Neural cell (in vitro differentiated cells): ENCODE data around the gene CEACAM18. TPM values are rescaled to one million over a fixed set of nuclear protein-coding genes. Genes with fewer than 3 reads are reported as not detected.
"Not testable (repeated sequence)": the region's sequence is repeated elsewhere in the genome, so short reads cannot be mapped to it uniquely, and the experiment has no call there.

ENCODE experiments used
- H2AFZ ChIP-seq: fragments of 200-600, 300-800 bp; sonication (generic), shearing (Covaris generic); 2 replicates; pipeline ENCODE4 v1.6.0; 2014; ENCODE audit warnings: low read depth, mild to moderate bottlenecking, antibody characterized with exemption, low read length, moderate library complexity
- H3F3A ChIP-seq: fragments of 200-600 bp; shearing (Covaris generic); 2 replicates; pipeline ENCODE4 v1.6.1; 2016; ENCODE audit warnings: mild to moderate bottlenecking, moderate library complexity, mixed read lengths, antibody characterized with exemption, low read length; ENCODE audit not compliant: insufficient read depth, poor library complexity, severe bottlenecking
- H3K27ac ChIP-seq: fragments of 200-600, 300-800 bp; sonication (generic), shearing (Covaris generic); 2 replicates; pipeline ENCODE4 v1.5.1; 2014; ENCODE audit warnings: mild to moderate bottlenecking, low read length, moderate library complexity
- H3K27me3 ChIP-seq: fragments of 300-800, 200-600 bp; sonication (generic), shearing (Covaris generic); 2 replicates; pipeline ENCODE4 v1.6.0; 2014; ENCODE audit warnings: mild to moderate bottlenecking, low read depth, low read length, moderate library complexity; ENCODE audit not compliant: insufficient read depth
- H3K36me3 ChIP-seq: fragments of 300-800, 200-600 bp; sonication (generic), shearing (Covaris generic); 2 replicates; pipeline ENCODE4 v1.5.1; 2014; ENCODE audit warnings: mild to moderate bottlenecking, antibody characterized with exemption, low read length, moderate library complexity; ENCODE audit not compliant: insufficient read depth
- H3K4me2 ChIP-seq: fragments of 300-800, 200-600 bp; sonication (generic), shearing (Covaris generic); 2 replicates; pipeline ENCODE4 v1.6.0; 2014; ENCODE audit warnings: mild to moderate bottlenecking, low read length
- H3K4me3 ChIP-seq: fragments of 300-800, 200-600 bp; sonication (generic), shearing (Covaris generic); 2 replicates; pipeline ENCODE4 v1.5.1; 2014; ENCODE audit warnings: mild to moderate bottlenecking, low read length, moderate library complexity
- H3K79me2 ChIP-seq: fragments of 200-600 bp; shearing (Covaris generic); replicated peaks from 2 replicates; pipeline ENCODE4 v1.6.0; 2014; ENCODE audit warnings: mild to moderate bottlenecking, low read length, moderate library complexity; ENCODE audit not compliant: insufficient read depth
- H3K9ac ChIP-seq: fragments of 300-800, 200-600 bp; sonication (generic), shearing (Covaris generic); 2 replicates; pipeline ENCODE4 v1.6.1; 2016; ENCODE audit warnings: mild to moderate bottlenecking, low read length, mixed read lengths
- H3K9me2 ChIP-seq: fragments of 200-600 bp; shearing (Covaris generic); 2 replicates; pipeline ENCODE4 v1.6.1; 2016; ENCODE audit warnings: mild to moderate bottlenecking, low read length, mixed read lengths; ENCODE audit not compliant: insufficient read depth
- H3K9me3 ChIP-seq: fragments of 200-600, 300-800 bp; sonication (generic), shearing (Covaris generic); 2 replicates; pipeline ENCODE4 v1.6.1; 2016; ENCODE audit warnings: mild to moderate bottlenecking, mixed run types, low read length, moderate library complexity, mixed read lengths
- H4K20me1 ChIP-seq: fragments of 200-600 bp; shearing (Covaris generic); 2 replicates; pipeline ENCODE4 v1.6.1; 2016; ENCODE audit warnings: mild to moderate bottlenecking, mixed run types; ENCODE audit not compliant: insufficient read depth
- EP300 ChIP-seq: fragments of 450-650 bp; conservative IDR thresholded peaks from 2 replicates; pipeline ENCODE4 v1.6.1; 2014; ENCODE audit warnings: antibody characterized with exemption, mild to moderate bottlenecking, moderate library complexity; ENCODE audit not compliant: poor library complexity, severe bottlenecking
- EZH2 ChIP-seq: fragments of 200-600, 300-800 bp; shearing (Covaris generic), sonication (generic); IDR thresholded peaks from 2 replicates; pipeline ENCODE4 v1.6.1; 2014; ENCODE audit warnings: antibody characterized with exemption, low read length, borderline replicate concordance, mild to moderate bottlenecking; ENCODE audit not compliant: insufficient read depth, poor library complexity, severe bottlenecking
- POLR2AphosphoS5 ChIP-seq: IDR thresholded peaks from 2 replicates; pipeline ENCODE4 v1.6.1; 2012
- RAD21 ChIP-seq: fragments of 450-650 bp; conservative IDR thresholded peaks from 2 replicates; pipeline ENCODE4 v1.6.1; 2014; ENCODE audit warnings: antibody characterized with exemption, mild to moderate bottlenecking, moderate library complexity
- SMC3 ChIP-seq: fragments of 450-650 bp; conservative IDR thresholded peaks from 2 replicates; pipeline ENCODE4 v1.6.1; 2014; ENCODE audit warnings: antibody characterized with exemption, mild to moderate bottlenecking, moderate library complexity; ENCODE audit not compliant: poor library complexity
- TAF1 ChIP-seq: IDR thresholded peaks from 2 replicates; pipeline ENCODE4 v1.6.1; 2012; ENCODE audit warnings: low read depth
- polyA plus RNA-seq: library from polyadenylated mRNA; depleted of rRNA; stranded (reverse); fragments of >200 nt; gene quantifications from 2 replicates; pipeline ENCODE4 v1.2.3, GENCODE V29; 2014
- TF ChIP-seq, protein P1 (sequence below): IDR thresholded peaks from 2 replicates; pipeline ENCODE4 v1.6.1; 2012; ENCODE audit warnings: borderline replicate concordance
- TF ChIP-seq, protein P2 (sequence below): fragments of 450-650 bp; IDR thresholded peaks from 2 replicates; pipeline ENCODE4 v1.5.1; 2014; ENCODE audit warnings: antibody characterized with exemption, mild to moderate bottlenecking, moderate library complexity; ENCODE audit not compliant: poor library complexity, severe bottlenecking

Gene CEACAM18
- polyA plus RNA-seq, 1 donor from 2014 or later: not detected

DNA sequence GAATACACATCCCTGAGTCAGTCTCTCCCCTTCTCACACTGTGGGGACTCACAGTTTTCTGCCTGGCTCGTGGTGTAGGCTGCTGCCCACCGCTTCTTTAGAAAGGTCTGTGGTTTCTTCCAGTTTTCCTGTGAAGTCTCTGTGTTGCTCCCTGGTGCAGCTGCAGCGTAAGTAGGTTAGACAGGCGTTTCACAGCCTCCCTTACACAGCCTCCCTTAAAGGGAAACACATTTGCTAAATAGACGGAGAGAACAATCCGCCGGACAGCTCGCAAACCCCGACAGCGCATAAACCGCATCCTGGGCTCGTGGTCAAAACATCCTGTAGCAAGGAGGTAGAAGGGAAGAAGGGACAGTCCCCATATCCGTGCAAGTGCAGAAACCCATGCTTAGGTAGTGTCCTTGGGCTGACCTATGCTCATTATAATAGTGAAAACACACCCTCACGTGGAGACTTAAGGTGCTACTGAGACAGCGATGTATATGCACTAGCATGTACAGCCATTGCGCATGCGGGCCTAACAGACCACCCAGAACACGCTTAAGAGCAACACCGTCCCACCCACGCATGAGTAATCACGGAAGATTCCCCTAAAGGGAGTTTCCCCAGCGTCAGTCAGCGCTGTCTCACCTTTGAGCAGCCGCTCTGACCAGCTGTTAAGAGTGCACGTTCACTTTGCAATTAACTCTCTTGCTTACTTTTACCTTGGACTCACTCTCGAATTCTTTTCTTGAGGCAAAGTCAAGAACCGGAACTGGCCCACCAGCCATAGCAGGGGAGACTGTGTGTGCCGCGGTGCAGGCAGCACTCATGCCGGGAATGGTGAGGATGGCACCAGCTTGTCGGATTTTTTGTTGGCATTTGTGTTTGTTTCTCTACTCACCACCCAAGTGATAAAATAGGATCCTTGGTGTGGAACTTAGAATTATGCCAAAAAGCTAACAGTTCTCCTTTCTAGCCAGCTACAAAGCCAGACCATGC, 36.6 kb upstream of the CEACAM18 start:
- no peak overlapping the region for H3K9ac ChIP-seq
- H3F3A ChIP-seq: no peaks in the 10 kb centered on the region
- H3K79me2 ChIP-seq: no peaks in the 10 kb centered on the region
- TF ChIP-seq RAD21 (no peak), EZH2 (no peak), EP300 (no peak), SMC3 (no peak), TAF1 (no peak), POLR2AphosphoS5 (no peak)
- TF ChIP-seq, protein P1, sequence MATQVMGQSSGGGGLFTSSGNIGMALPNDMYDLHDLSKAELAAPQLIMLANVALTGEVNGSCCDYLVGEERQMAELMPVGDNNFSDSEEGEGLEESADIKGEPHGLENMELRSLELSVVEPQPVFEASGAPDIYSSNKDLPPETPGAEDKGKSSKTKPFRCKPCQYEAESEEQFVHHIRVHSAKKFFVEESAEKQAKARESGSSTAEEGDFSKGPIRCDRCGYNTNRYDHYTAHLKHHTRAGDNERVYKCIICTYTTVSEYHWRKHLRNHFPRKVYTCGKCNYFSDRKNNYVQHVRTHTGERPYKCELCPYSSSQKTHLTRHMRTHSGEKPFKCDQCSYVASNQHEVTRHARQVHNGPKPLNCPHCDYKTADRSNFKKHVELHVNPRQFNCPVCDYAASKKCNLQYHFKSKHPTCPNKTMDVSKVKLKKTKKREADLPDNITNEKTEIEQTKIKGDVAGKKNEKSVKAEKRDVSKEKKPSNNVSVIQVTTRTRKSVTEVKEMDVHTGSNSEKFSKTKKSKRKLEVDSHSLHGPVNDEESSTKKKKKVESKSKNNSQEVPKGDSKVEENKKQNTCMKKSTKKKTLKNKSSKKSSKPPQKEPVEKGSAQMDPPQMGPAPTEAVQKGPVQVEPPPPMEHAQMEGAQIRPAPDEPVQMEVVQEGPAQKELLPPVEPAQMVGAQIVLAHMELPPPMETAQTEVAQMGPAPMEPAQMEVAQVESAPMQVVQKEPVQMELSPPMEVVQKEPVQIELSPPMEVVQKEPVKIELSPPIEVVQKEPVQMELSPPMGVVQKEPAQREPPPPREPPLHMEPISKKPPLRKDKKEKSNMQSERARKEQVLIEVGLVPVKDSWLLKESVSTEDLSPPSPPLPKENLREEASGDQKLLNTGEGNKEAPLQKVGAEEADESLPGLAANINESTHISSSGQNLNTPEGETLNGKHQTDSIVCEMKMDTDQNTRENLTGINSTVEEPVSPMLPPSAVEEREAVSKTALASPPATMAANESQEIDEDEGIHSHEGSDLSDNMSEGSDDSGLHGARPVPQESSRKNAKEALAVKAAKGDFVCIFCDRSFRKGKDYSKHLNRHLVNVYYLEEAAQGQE: no peak
- TF ChIP-seq, protein P2, sequence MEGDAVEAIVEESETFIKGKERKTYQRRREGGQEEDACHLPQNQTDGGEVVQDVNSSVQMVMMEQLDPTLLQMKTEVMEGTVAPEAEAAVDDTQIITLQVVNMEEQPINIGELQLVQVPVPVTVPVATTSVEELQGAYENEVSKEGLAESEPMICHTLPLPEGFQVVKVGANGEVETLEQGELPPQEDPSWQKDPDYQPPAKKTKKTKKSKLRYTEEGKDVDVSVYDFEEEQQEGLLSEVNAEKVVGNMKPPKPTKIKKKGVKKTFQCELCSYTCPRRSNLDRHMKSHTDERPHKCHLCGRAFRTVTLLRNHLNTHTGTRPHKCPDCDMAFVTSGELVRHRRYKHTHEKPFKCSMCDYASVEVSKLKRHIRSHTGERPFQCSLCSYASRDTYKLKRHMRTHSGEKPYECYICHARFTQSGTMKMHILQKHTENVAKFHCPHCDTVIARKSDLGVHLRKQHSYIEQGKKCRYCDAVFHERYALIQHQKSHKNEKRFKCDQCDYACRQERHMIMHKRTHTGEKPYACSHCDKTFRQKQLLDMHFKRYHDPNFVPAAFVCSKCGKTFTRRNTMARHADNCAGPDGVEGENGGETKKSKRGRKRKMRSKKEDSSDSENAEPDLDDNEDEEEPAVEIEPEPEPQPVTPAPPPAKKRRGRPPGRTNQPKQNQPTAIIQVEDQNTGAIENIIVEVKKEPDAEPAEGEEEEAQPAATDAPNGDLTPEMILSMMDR: no peak
- H4K20me1 ChIP-seq: no peaks in the 10 kb centered on the region
- no peaks in the 10 kb centered on the region for H3K36me3 ChIP-seq
- H3K27ac ChIP-seq: no peak overlapping the region
- H3K4me2 ChIP-seq: no peak overlapping the region
- no peak overlapping the region for H3K4me3 ChIP-seq
- no peaks in the 10 kb centered on the region for H3K9me2 ChIP-seq
- no peaks in the 10 kb centered on the region for H3K9me3 ChIP-seq
- no peaks in the 10 kb centered on the region for H3K27me3 ChIP-seq
- no peak overlapping the region for H2AFZ ChIP-seq

DNA sequence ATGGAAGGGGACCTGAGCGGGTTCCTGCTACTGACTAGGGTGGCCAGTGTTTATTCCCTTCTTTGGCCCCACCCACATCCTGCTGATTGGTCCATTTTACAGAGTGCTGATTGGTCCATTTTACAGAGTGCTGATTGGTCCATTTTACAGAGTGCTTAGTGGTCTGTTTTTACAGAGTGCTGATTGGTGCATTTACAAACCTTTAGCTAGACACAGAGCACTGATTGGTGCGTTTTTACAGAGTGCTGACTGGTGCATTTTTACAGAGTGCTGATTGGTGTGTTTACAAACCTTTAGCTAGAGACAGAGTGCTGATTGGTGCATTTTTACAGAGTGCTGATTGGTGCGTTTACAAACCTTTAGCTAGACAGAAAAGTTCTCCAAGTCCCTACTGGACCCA, 30.8 kb upstream of the CEACAM18 start:
- H2AFZ ChIP-seq, H3K27me3 ChIP-seq, H3K4me2 ChIP-seq, H3K27ac ChIP-seq, H3F3A ChIP-seq, H3K9ac ChIP-seq, H3K4me3 ChIP-seq, H3K79me2 ChIP-seq, H4K20me1 ChIP-seq, H3K9me3 ChIP-seq, H3K9me2 ChIP-seq, H3K36me3 ChIP-seq: not testable (repeated sequence)
